Measurements from ENCODE around the gene SERPINA6.

DNA sequence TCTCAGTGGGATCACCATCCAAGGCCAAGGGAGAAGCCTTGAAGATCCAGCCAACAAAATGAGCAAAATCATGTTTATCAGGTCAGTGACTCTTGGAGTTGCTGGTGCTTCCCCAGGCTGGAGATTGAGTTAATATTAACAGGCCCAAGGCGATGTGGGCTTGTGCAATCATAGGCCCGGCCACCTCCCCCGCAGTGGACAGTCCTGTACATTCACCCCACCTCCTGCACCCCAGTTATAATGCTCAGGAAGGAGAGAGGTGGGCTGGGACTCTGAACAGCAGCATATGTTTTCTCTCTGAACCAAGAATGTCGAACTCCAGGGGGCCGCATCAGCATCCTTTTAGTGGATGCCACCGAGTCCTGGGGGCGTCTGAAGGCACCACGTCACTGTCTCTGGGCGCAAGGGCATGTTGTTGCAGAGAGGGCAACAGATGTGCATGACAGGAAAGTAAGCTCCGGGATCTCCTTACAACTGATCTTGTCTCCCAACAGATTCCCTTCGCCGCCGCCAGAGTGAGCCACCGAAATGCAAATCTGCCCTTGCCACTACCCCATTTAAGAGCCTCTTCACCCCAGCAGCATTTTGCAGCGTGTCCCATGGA lies 32.2 kb upstream of the SERPINA6 start:
- TF ChIP-seq, protein P1, sequence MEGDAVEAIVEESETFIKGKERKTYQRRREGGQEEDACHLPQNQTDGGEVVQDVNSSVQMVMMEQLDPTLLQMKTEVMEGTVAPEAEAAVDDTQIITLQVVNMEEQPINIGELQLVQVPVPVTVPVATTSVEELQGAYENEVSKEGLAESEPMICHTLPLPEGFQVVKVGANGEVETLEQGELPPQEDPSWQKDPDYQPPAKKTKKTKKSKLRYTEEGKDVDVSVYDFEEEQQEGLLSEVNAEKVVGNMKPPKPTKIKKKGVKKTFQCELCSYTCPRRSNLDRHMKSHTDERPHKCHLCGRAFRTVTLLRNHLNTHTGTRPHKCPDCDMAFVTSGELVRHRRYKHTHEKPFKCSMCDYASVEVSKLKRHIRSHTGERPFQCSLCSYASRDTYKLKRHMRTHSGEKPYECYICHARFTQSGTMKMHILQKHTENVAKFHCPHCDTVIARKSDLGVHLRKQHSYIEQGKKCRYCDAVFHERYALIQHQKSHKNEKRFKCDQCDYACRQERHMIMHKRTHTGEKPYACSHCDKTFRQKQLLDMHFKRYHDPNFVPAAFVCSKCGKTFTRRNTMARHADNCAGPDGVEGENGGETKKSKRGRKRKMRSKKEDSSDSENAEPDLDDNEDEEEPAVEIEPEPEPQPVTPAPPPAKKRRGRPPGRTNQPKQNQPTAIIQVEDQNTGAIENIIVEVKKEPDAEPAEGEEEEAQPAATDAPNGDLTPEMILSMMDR (IDR thresholded peaks at IDR 0.05): peak; percentile 11 to 48 (median 37)
- no peak for TF ChIP-seq POLR2AphosphoS5 (IDR thresholded peaks at IDR 0.05; ENCODE audit: insufficient read depth in 1 of 2, low read depth in 1 of 2)
